Activated CD4-positive, alpha-beta T cell treated with anti-CD3 and anti-CD28 coated beads for 1 hour (primary cell): ENCODE data around the gene PHF23.

Source experiments
- DNase-seq: peaks from one replicate; pipeline ENCODE4 v3.0.0-alpha.2; 2020

Gene PHF23

GRCh38 chr17:7196651-7197401 is 42.4 kb downstream of the PHF23 start:
- DNase-seq, result no peak

GRCh38 chr17:7195971-7196370 is 43.3 kb downstream of the PHF23 start:
- DNase-seq, result no peak

- DNase-seq, result no peak
These were observed 46.9 kb downstream of the PHF23 start for GRCh38 chr17:7192271-7192937.

- no peak for DNase-seq
These were observed 47.5 kb downstream of the PHF23 start for GRCh38 chr17:7191571-7192270.

- no peak for DNase-seq
These were observed 48.2 kb downstream of the PHF23 start for GRCh38 chr17:7191069-7191468.

GRCh38 chr17:7190276-7190917 is 48.9 kb downstream of the PHF23 start:
- DNase-seq, result no peak

GRCh38 chr17:7186241-7186640 is 53.0 kb downstream of the PHF23 start:
- DNase-seq, result no peak
